Left kidney (tissue), 2 donors: ENCODE results near the gene CTNND2. TPM values are rescaled to one million over a fixed set of nuclear protein-coding genes. Genes with fewer than 3 reads are reported as not detected.
"Not testable (repeated sequence)": the region's sequence is repeated elsewhere in the genome, so short reads cannot be mapped to it uniquely, and the experiment has no call there.

ENCODE experiments used
- DNase-seq: peaks from one replicate; pipeline ENCODE4 v3.0.0-alpha.2; 2013
- polyA plus RNA-seq: library from polyadenylated mRNA; unstranded; fragments of 120-200 nt; gene quantifications from one replicate; pipeline ENCODE4 v1.2.1, GENCODE V29; 2013; ENCODE audit not compliant: insufficient read length

Gene CTNND2
- polyA plus RNA-seq, 1 donor: 2.8 TPM

GRCh38 chr5:11027660-11028059 lies 876.6 kb downstream of the CTNND2 start:
- no peak for DNase-seq

GRCh38 chr5:11026543-11026942 lies 877.7 kb downstream of the CTNND2 start:
- no peak for DNase-seq

- no peak for DNase-seq
Observed at GRCh38 chr5:11023945-11024344, 880.3 kb downstream of the CTNND2 start.

- DNase-seq: no peak
Observed at GRCh38 chr5:11013793-11014192, 890.5 kb downstream of the CTNND2 start.

- no peak for DNase-seq
Observed at GRCh38 chr5:11012295-11012694, 892.0 kb downstream of the CTNND2 start.

- DNase-seq: no peak
Observed at GRCh38 chr5:11010429-11011210, 893.6 kb downstream of the CTNND2 start.

GRCh38 chr5:11009576-11009975 lies 894.7 kb downstream of the CTNND2 start:
- DNase-seq: no peak

- no peak for DNase-seq
Observed at GRCh38 chr5:11007269-11007870, 896.9 kb downstream of the CTNND2 start.

GRCh38 chr5:11004523-11004922 lies 899.7 kb downstream of the CTNND2 start:
- not testable (repeated sequence) for DNase-seq

GRCh38 chr5:11000515-11001353 lies 903.5 kb downstream of the CTNND2 start:
- no peak for DNase-seq

- DNase-seq: no peak
Observed at GRCh38 chr5:10999714-11000113, 904.5 kb downstream of the CTNND2 start.

GRCh38 chr5:10995891-10996290 lies 908.4 kb downstream of the CTNND2 start:
- DNase-seq: no peak

GRCh38 chr5:10994091-10994986 lies 909.9 kb downstream of the CTNND2 start:
- DNase-seq: no peak

GRCh38 chr5:10990634-10991033 lies 913.6 kb downstream of the CTNND2 start:
- no peak for DNase-seq

- no peak for DNase-seq
Observed at GRCh38 chr5:10989577-10990263, 914.5 kb downstream of the CTNND2 start.

- no peak for DNase-seq
Observed at GRCh38 chr5:10988622-10989021, 915.6 kb downstream of the CTNND2 start.

- peak; percentile 70 for DNase-seq
Observed at GRCh38 chr5:10987925-10988504, 916.2 kb downstream of the CTNND2 start.

GRCh38 chr5:10987276-10987924 lies 916.8 kb downstream of the CTNND2 start:
- DNase-seq: no peak

GRCh38 chr5:10985721-10986110 lies 918.5 kb downstream of the CTNND2 start:
- no peak for DNase-seq

- DNase-seq: no peak
Observed at GRCh38 chr5:10985091-10985720, 919.0 kb downstream of the CTNND2 start.
